Frontal cortex (tissue), 4 donors: ENCODE data around the gene GLI3. TPM values are rescaled to one million over a fixed set of nuclear protein-coding genes. Genes with fewer than 3 reads are reported as not detected.
A peak's percentile ranks its signal among the peaks of the same experiment; 100 is the strongest.

Experiments used
- DNase-seq, 2 donors: peaks; one replicate each; pipeline ENCODE4 v3.0.0; 2012; ENCODE audit warnings: low spot score in 2 of 2
- FAIRE-seq: peaks from 2 replicates; lab custom pipeline; 2012; peaks lifted over from hg19 to GRCh38; lab: Jason Lieb, UNC
- total RNA-seq: library from RNA; depleted of rRNA; stranded (reverse); fragments of >200 nt; gene quantifications from one replicate; pipeline ENCODE4 v1.2.3, GENCODE V29; 2014
- donor health status: control.
- donor health status: control.
- donor health status: control.

Gene GLI3
- total RNA-seq, 1 donor from 2014 or later = 2.4 TPM

GRCh38 chr7:41964849-41965745 lies 271.9 kb downstream of the GLI3 start:
- no peak for FAIRE-seq
- no peak for DNase-seq

- DNase-seq = no peak
- FAIRE-seq = no peak
These were observed 272.7 kb downstream of the GLI3 start for GRCh38 chr7:41964183-41964753.

GRCh38 chr7:41956705-41957104 lies 280.3 kb downstream of the GLI3 start:
- no peak for FAIRE-seq
- no peak for DNase-seq

- no peak for FAIRE-seq
- peak; percentile 54 to 80 for DNase-seq
These were observed 280.9 kb downstream of the GLI3 start for GRCh38 chr7:41955893-41956675.

GRCh38 chr7:41955451-41955850 lies 281.6 kb downstream of the GLI3 start:
- no peak for FAIRE-seq
- no peak for DNase-seq

- DNase-seq = no peak
- no peak for FAIRE-seq
These were observed 282.0 kb downstream of the GLI3 start for GRCh38 chr7:41954976-41955375.

- DNase-seq (no peak), FAIRE-seq (no peak)
These were observed 288.5 kb downstream of the GLI3 start for GRCh38 chr7:41948503-41948902.

GRCh38 chr7:41943094-41943577 lies 293.9 kb downstream of the GLI3 start:
- no peak for FAIRE-seq

GRCh38 chr7:41942468-41943093 lies 294.4 kb downstream of the GLI3 start:
- FAIRE-seq (no peak), DNase-seq (peak in 1 of 2 donors; percentile 33)

More at GRCh38 chr7:41943094-41943577, 293.9 kb downstream of the GLI3 start:
- peak; percentile 50 to 66 for DNase-seq

- FAIRE-seq = peak; percentile 21
These were observed 296.2 kb downstream of the GLI3 start for GRCh38 chr7:41940760-41941343.

GRCh38 chr7:41938371-41938770 lies 298.6 kb downstream of the GLI3 start:
- no peak for FAIRE-seq

More at GRCh38 chr7:41940760-41941343, 296.2 kb downstream of the GLI3 start:
- DNase-seq = peak; percentile 58 to 68

GRCh38 chr7:41933427-41933826 lies 303.6 kb downstream of the GLI3 start:
- FAIRE-seq (no peak), DNase-seq (no peak)

More at GRCh38 chr7:41938371-41938770, 298.6 kb downstream of the GLI3 start:
- DNase-seq = no peak

GRCh38 chr7:41931263-41931646 lies 305.8 kb downstream of the GLI3 start:
- DNase-seq (no peak), FAIRE-seq (no peak)

- FAIRE-seq = no peak
- DNase-seq = no peak
These were observed 306.3 kb downstream of the GLI3 start for GRCh38 chr7:41930538-41931262.

- no peak for DNase-seq
- FAIRE-seq = no peak
These were observed 308.2 kb downstream of the GLI3 start for GRCh38 chr7:41928781-41929180.

- no peak for DNase-seq
These were observed 308.8 kb downstream of the GLI3 start for GRCh38 chr7:41928166-41928565.

GRCh38 chr7:41927380-41927779 lies 309.6 kb downstream of the GLI3 start:
- DNase-seq (no peak), FAIRE-seq (no peak)

More at GRCh38 chr7:41928166-41928565, 308.8 kb downstream of the GLI3 start:
- FAIRE-seq = no peak

- no peak for DNase-seq
- FAIRE-seq = no peak
These were observed 311.1 kb downstream of the GLI3 start for GRCh38 chr7:41925946-41926345.

- FAIRE-seq (no peak), DNase-seq (no peak)
These were observed 312.2 kb downstream of the GLI3 start for GRCh38 chr7:41924796-41925195.
